GM23248 (cell line): ENCODE measurements around the gene PDIA3. TPM values are rescaled to one million over a fixed set of nuclear protein-coding genes. Genes with fewer than 3 reads are reported as not detected.

ENCODE experiments used
- DNase-seq: peaks from one replicate; pipeline ENCODE4 v3.0.0-alpha.2; 2015
- H2AFZ ChIP-seq: fragments of 200-600 bp; sonication (generic); 2 replicates; pipeline ENCODE4 v1.6.1; 2016; ENCODE audit warnings: antibody characterized with exemption
- H3F3A ChIP-seq: fragments of 200-600 bp; sonication (generic); 2 replicates; pipeline ENCODE4 v1.6.1; 2016; ENCODE audit warnings: mild to moderate bottlenecking, antibody characterized with exemption, mixed run types; ENCODE audit not compliant: insufficient read depth
- H3K27ac ChIP-seq: fragments of 200-600 bp; sonication (generic); 2 replicates; pipeline ENCODE4 v1.5.1; 2016; ENCODE audit warnings: mild to moderate bottlenecking
- H3K27me3 ChIP-seq: fragments of 200-600 bp; sonication (generic); replicated peaks from 2 replicates; pipeline ENCODE4 v1.6.1; 2016; ENCODE audit warnings: mild to moderate bottlenecking; ENCODE audit not compliant: insufficient read depth
- H3K36me3 ChIP-seq: fragments of 200-600 bp; sonication (generic); 2 replicates; pipeline ENCODE4 v1.6.1; 2016; ENCODE audit warnings: low read depth, mild to moderate bottlenecking
- H3K4me1 ChIP-seq: fragments of 200-600 bp; sonication (generic); 2 replicates; pipeline ENCODE4 v1.6.1; 2016; ENCODE audit warnings: mild to moderate bottlenecking; ENCODE audit not compliant: insufficient read depth
- H3K4me2 ChIP-seq: fragments of 200-600 bp; sonication (generic); one replicate; pipeline ENCODE4 v1.6.1; 2016; ENCODE audit warnings: mild to moderate bottlenecking; ENCODE audit not compliant: unreplicated experiment
- H3K4me3 ChIP-seq: fragments of 200-600 bp; sonication (generic); 2 replicates; pipeline ENCODE4 v1.5.1; 2016; ENCODE audit warnings: mild to moderate bottlenecking
- H3K79me2 ChIP-seq: fragments of 200-600 bp; sonication (generic); 2 replicates; pipeline ENCODE4 v1.6.1; 2016; ENCODE audit warnings: mild to moderate bottlenecking; ENCODE audit not compliant: insufficient read depth
- H3K9ac ChIP-seq: fragments of 200-600 bp; sonication (generic); 2 replicates; pipeline ENCODE4 v1.6.1; 2016; ENCODE audit warnings: mild to moderate bottlenecking
- H3K9me2 ChIP-seq: fragments of 200-600 bp; sonication (generic); 2 replicates; pipeline ENCODE4 v1.6.1; 2016; ENCODE audit warnings: mixed run types, mild to moderate bottlenecking, moderate library complexity; ENCODE audit not compliant: insufficient read depth
- H3K9me3 ChIP-seq: fragments of 200-600 bp; sonication (generic); one replicate; pipeline ENCODE4 v1.6.1; 2017; ENCODE audit warnings: low read depth
- H4K20me1 ChIP-seq: fragments of 200-600 bp; sonication (generic); 2 replicates; pipeline ENCODE4 v1.6.0; 2016; ENCODE audit not compliant: insufficient read depth
- EZH2 ChIP-seq: fragments of 200-600 bp; sonication (generic); IDR thresholded peaks from 2 replicates; pipeline ENCODE4 v1.6.1; 2018; ENCODE audit warnings: antibody characterized with exemption, mild to moderate bottlenecking; ENCODE audit not compliant: insufficient read depth, poor library complexity, severe bottlenecking
- EZH2phosphoT487 ChIP-seq: fragments of 200-600 bp; sonication (generic); IDR thresholded peaks from 2 replicates; pipeline ENCODE4 v1.6.1; 2018; ENCODE audit warnings: antibody characterized with exemption, moderate library complexity, mild to moderate bottlenecking, low read depth; ENCODE audit not compliant: insufficient read depth
- WGBS, 2 experiments: methylation state at CpG; one replicate each; pipeline ENCODE4 v1.1.6; 2015 to 2017; ENCODE audit warnings: low lambda C conversion rate in 2 of 2, low coverage in 1 of 2; ENCODE audit errors: missing lambda C conversion rate in 2 of 2; 5-methylcytosine and 5-hydroxymethylcytosine counted together
- in situ Hi-C: fragments of 300-500 bp; cut with MboI; formaldehyde crosslinking; loops from 2 replicates; pipeline ENCODE4 v1.15.0; 2020
- polyA plus RNA-seq: library from polyadenylated mRNA; unstranded; fragments of >200 nt; fragmentation: Nextera tagmentation; extraction: Ambion mirVana; gene quantifications from 2 replicates; pipeline ENCODE4 v1.2.1, GENCODE V29; 2016
- total RNA-seq: library from RNA; depleted of rRNA; stranded (reverse); fragments of >200 nt; shearing (Covaris generic); gene quantifications from 2 replicates; pipeline ENCODE4 v1.2.3, GENCODE V29; 2014

PDIA3 gene
- total and polyA plus RNA-seq, 2 experiments from 2014 or later, result 224 to 1,087 TPM

GRCh38 chr15:43763819-43764446 is 17.7 kb downstream of the PDIA3 start:
- Histone ChIP-seq H2AFZ (no peak overlapping the region), H3K9me2 (no peaks in the 10 kb centered on the region), H4K20me1 (no peaks in the 10 kb centered on the region), H3K4me2 (no peak overlapping the region), H3K79me2 (peaks cover 24% of the 10 kb centered on the region), H3K36me3 (peaks cover 73% of the 10 kb centered on the region), H3K4me1 (peaks cover 15% of the 10 kb centered on the region), H3K4me3 (no peak overlapping the region), H3K27ac (peak overlapping the region; percentile 36; the same call in 1 of the 2 replicates), H3K9me3 (no peaks in the 10 kb centered on the region), H3F3A (peaks cover 47% of the 10 kb centered on the region), H3K27me3 (no peaks in the 10 kb centered on the region), H3K9ac (no peak overlapping the region)
- TF ChIP-seq EZH2phosphoT487 (no peak), EZH2 (no peak)
- 51 to 56% methylated on average over 2 of the region's 2 CpGs for WGBS, 2 experiments
- in situ Hi-C loops, result no loop called here
- no peak for DNase-seq

- Histone ChIP-seq H3K9ac (no peak overlapping the region), H3K79me2 (0 out of 2 replicates have a peak, but pooled peaks cover 5% of the 10 kb centered on the region), H3K27me3 (no peaks in the 10 kb centered on the region), H3K4me1 (no peaks in the 10 kb centered on the region), H3K4me2 (no peak overlapping the region), H4K20me1 (no peaks in the 10 kb centered on the region), H3F3A (peaks cover 69% of the 10 kb centered on the region), H3K9me2 (no peaks in the 10 kb centered on the region), H2AFZ (no peak overlapping the region), H3K4me3 (no peak overlapping the region), H3K9me3 (no peaks in the 10 kb centered on the region), H3K27ac (no peak overlapping the region), H3K36me3 (peaks cover 74% of the 10 kb centered on the region)
- TF ChIP-seq EZH2phosphoT487, result no peak
- no peak for TF ChIP-seq EZH2
- WGBS, 2 experiments, result 51 to 52% methylated on average over 5 of the region's 5 CpGs
- DNase-seq, result peak; percentile 81
- in situ Hi-C loops, result no loop called here
Observed at GRCh38 chr15:43769584-43770228, 23.5 kb downstream of the PDIA3 start.

GRCh38 chr15:43771816-43772215 is 25.6 kb downstream of the PDIA3 start:
- H3K9me3 ChIP-seq, result no peaks in the 10 kb centered on the region
- no peak overlapping the region for H3K4me3 ChIP-seq
- H4K20me1 ChIP-seq, result no peaks in the 10 kb centered on the region
- in situ Hi-C loops, result no loop called here
- no peak overlapping the region for H3K4me2 ChIP-seq
- H3K36me3 ChIP-seq, result peaks cover 55% of the 10 kb centered on the region
- no peaks in the 10 kb centered on the region for H3K79me2 ChIP-seq
- 36 to 42% methylated on average over 2 of the region's 2 CpGs for whole genome bisulfite sequencing, 2 experiments
- no peak for DNase-seq
- no peaks in the 10 kb centered on the region for H3K27me3 ChIP-seq
- no peak overlapping the region for H2AFZ ChIP-seq
- H3K4me1 ChIP-seq, result no peaks in the 10 kb centered on the region
- no peak overlapping the region for H3K9ac ChIP-seq
- no peaks in the 10 kb centered on the region for H3K9me2 ChIP-seq
- peaks cover 67% of the 10 kb centered on the region for H3F3A ChIP-seq
- H3K27ac ChIP-seq, result no peak overlapping the region
- no peak for TF ChIP-seq EZH2
- no peak for TF ChIP-seq EZH2phosphoT487

GRCh38 chr15:43772624-43773023 is 26.4 kb downstream of the PDIA3 start:
- no peaks in the 10 kb centered on the region for H3K27me3 ChIP-seq
- peaks cover 1% of the 10 kb centered on the region; the same call in 1 of the 2 replicates for H3K4me1 ChIP-seq
- peaks cover 73% of the 10 kb centered on the region for H3F3A ChIP-seq
- H3K27ac ChIP-seq, result no peak overlapping the region
- H3K9ac ChIP-seq, result no peak overlapping the region
- H3K4me2 ChIP-seq, result no peak overlapping the region
- no peak overlapping the region for H3K4me3 ChIP-seq
- DNase-seq, result no peak
- no peak overlapping the region for H2AFZ ChIP-seq
- no peaks in the 10 kb centered on the region for H4K20me1 ChIP-seq
- in situ Hi-C loops, result no loop called here
- no peaks in the 10 kb centered on the region for H3K79me2 ChIP-seq
- no peaks in the 10 kb centered on the region for H3K9me3 ChIP-seq
- H3K9me2 ChIP-seq, result no peaks in the 10 kb centered on the region
- TF ChIP-seq EZH2 (no peak), EZH2phosphoT487 (no peak)
- peaks cover 49% of the 10 kb centered on the region for H3K36me3 ChIP-seq
